NCI-H446 (cell line): Measurements from ENCODE around the gene TCF7.

ENCODE experiments used
- DNase-seq, 2 experiments: peaks; one replicate each; lab custom pipeline; 2025; lab: John Stamatoyannopoulos, UW

TCF7 gene

DNA sequence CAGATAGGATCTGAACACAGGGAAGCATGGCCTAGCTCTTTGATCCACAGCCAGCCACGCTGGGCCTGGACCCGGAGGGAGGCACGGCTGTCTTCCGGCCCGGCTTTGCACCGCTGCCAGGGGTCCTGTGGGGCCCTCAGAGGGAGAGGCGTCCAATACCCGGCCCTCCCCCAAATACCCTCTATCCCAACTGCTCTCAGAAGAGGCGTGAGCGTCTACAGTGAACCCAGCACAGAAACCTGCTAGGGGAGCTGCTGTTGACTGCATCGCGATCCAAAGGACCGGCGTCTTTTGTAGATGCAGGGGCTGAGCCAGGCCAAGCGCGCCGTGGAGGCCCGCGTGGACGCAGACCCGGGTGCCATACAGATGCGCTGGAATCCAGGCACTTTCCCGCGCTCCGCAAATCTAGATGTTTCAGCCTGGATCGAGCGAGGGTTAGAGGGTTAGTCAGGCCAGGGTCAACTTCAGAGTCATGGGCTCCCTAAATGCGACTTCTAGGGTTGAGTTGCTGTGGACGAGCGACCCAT lies 1.1 kb upstream of the TCF7 start:
- DNase-seq = no peak

DNA sequence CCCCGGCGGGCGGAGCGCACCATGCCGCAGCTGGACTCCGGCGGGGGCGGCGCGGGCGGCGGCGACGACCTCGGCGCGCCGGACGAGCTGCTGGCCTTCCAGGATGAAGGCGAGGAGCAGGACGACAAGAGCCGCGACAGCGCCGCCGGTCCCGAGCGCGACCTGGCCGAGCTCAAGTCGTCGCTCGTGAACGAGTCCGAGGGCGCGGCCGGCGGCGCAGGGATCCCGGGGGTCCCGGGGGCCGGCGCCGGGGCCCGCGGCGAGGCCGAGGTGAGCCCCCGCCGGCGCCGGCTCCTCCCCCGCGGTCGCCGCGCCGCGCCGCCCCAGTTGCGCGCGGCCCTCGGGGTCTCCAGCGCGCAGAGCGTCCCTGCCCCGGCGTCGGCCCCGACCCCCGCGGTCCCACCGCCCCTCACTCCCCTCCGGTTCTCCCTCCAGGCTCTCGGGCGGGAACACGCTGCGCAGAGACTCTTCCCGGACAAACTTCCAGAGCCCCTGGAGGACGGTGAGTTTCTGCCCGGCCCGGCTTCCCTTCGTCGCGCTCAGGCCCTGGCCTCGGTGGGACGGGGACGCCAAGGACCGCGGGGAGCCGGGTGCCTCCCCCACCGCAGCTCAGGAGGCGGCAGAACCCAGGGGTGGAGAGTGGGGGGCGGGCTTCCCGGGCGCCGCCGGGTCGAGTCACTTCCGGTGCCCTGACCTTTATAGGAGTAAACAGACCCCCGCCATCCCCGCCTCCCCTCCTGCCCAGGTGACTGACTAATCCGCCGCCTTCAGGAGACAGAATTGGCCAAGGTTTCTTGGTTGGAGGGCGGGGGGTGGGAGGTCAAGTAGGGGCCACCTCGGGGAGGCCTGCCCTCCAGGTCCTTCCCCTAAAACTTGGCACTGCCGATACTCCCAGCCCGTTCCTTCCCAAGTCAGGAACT lies 665 bp downstream of the TCF7 start:
- DNase-seq = no peak

DNA sequence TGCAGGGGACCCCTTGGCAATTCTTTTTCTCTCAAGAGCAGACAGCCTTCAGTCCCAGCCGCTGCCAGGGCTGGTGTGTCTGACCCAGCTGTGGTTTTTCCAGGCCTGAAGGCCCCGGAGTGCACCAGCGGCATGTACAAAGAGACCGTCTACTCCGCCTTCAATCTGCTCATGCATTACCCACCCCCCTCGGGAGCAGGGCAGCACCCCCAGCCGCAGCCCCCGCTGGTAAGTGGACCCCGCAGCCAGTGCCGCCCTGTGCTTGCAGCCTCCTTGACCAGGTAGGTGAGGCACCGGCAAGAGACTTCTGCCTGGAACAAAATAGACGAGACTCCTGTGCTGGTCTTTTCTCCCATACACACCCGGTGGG lies 1.3 kb downstream of the TCF7 start:
- DNase-seq = no peak

DNA sequence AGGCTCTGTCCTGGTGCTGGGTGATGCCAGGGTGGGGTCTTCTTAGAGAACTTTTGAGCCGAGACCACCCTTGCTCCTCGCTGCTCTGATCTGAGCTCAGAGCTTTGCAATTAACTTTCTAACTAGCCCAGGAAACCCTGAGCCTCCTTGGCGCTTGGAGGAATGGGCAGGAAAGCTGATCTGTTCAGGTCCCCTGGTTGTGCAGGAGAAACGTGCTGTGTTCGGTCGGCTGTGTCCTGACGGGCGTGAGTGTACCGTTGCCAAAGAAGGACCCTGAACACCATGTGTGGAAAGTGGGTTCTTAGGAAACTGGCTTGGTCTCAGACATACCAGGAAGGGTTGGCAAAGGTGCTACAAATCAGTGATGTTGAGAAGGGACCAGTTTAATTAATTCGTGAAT lies 1.8 kb downstream of the TCF7 start:
- DNase-seq = no peak

DNA sequence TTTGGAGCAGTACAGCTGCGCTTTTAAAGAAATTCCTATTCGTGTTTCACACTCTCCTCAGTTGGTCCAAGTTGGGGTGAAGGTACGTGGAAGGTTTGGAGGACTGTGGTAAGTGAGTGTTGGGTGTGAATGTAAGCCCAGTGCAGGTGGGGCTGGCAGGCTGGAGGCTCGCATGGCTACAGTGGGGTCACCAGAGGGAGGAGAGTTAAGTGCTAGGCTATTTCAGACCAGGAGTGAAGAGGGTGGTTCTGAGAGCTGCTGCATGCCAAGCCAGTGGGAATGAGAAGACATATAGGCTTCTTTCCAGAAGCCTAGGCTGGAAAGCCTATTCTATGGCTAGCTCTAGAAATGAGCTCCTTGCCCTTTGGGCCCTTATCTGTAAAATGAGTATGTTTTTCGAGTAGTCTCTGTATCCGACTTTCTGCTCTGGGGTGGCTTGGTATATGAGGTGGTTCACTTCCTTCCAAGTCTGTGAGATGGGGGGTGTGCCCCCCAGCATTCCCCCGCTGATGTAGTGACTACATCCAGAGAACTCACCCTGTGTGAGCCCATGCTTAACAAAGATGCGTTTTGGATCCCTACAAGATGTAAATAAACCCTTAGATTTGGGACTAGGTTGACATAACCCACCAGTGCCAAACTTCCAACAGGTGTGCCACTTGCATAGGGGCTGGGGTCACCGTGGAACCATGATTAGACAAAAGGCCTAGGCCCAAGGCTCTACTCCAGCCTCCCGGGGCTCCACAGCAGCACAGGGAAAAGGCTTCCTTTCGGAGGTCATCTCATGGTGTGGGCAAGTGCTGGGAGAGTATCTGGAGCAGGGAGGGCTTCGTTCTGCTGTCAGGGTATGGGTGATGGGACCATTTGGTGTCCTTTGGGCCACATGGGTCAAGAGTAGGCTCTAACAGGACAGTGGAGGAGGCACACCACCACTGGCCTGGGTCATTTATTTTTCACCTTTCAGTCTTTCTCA lies 2.6 kb downstream of the TCF7 start:
- no peak for DNase-seq

DNA sequence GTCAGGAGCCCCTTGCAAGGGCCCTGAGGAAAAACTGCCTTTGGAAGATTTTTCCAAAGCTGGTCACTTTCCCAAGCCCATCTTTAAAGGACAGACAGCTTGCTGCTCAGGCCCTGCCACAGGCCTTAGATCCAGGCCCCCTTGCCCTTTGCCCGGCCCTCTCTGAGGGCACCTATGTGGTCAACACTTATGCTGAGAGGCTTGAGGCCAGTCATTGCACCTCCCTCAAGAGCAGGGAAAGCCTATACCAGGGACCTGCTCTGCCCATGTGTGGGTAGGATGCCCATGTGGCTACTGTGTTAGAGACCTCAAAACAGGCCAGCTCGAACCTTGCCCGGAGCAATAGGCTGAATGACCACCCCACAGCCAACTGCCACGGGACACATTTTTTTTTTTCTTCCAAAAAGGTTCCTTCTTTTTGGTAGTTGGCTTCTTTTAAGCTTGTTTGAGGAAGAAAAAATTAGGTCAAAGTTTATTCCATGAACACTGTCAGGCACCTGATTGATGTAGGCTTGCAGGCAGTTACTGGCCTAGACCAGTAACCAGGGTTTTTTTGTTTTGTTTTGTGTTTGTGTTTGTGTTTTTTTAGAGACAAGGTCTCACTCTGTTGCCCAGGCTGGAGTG lies 3.8 kb downstream of the TCF7 start:
- DNase-seq = no peak

DNA sequence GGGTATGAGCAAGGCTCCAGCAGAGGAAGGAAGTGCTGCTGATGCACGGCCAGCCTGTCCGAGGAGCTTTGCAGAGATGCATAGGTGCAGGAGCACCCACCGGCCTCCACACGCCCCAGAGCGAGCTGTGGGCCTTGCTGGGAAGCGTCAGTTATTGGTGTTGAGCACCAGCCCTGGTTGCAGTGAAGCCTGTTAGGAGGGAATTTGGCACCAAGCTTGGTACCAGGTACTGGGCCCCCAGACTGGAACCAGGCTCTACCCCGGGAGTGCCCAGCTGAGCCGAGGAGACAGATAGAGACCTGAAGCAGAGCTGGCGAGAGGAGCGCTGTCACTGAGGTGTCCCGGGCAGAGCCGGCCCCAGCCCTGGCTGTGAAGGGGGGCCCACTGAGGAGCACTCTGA lies 5.2 kb downstream of the TCF7 start:
- DNase-seq = no peak

DNA sequence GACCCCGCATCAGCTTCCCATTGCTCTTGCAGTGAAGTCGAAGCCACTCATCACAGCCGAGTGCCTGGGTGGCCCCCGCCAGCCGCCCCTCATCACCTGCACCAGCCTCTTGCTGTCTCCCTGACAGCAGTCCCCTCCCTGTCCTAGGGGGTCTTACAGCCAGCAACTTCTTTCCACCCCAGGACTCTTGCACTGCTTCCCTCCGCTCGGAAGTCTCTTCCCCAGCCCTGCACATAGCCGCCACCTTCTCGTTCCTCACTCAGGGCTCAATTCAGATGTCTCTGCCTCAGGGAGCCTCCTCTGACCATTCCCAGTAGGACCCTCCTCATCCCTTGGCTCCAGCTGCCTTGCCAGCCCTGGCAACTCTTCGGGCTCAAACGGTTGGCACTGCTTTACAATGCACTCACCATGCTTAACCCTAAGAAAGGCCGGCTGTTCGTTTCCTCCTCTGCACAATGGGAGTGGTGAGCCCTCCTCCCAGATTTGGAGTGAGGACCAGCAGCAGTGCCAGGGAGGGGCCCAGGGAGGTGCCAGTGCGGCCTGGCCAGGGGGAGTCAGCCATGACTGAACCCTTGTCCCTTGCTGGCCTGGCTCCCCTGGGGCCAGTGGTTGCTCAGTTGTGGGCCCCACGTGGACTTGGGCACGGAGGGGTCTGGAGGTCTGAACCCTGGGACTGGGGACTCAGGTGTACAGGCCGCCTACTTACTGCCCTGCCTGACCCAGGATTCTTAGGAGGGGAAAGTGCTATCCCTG lies 6.1 kb downstream of the TCF7 start:
- no peak for DNase-seq

DNA sequence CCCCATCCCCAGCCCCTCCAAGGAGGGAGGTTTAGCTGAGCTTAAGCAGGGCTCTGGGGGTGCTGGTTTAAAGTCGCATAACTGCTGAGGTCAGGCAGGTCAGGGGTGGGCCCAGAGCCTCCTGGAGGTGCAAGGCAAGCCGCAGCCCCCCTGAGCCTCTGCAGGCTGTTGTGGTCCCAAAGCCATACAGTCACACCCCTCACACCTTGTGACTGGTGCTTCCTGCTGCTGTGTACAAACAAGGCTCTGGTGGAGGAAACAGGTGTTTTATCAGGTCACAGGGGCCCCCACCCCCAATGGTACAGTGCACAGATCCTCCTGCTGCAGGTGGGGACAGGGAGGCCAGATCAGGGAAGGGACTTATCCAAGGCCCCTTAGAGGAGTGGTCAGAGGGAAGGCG lies 8.0 kb downstream of the TCF7 start:
- DNase-seq = no peak

DNA sequence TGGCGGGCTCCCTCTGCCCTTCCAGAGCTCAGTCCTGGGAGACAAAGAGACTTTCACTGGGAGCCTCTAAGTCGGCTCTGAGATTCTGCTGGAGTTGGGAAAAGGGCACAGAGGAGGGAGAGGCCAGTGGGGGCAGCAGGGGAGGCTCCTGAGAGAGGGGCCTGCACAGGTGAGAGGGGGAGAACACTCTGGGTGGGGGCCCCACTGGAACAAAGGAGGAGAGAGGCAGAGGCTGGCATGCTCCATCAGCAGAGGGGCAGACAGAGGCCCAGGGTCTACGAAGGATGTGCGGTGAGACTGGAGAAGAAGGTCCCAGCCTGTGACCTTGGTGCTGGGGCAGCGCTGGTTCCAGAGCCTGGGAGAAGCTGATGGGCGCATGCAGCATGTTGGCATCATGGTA lies 8.9 kb downstream of the TCF7 start:
- DNase-seq = no peak

DNA sequence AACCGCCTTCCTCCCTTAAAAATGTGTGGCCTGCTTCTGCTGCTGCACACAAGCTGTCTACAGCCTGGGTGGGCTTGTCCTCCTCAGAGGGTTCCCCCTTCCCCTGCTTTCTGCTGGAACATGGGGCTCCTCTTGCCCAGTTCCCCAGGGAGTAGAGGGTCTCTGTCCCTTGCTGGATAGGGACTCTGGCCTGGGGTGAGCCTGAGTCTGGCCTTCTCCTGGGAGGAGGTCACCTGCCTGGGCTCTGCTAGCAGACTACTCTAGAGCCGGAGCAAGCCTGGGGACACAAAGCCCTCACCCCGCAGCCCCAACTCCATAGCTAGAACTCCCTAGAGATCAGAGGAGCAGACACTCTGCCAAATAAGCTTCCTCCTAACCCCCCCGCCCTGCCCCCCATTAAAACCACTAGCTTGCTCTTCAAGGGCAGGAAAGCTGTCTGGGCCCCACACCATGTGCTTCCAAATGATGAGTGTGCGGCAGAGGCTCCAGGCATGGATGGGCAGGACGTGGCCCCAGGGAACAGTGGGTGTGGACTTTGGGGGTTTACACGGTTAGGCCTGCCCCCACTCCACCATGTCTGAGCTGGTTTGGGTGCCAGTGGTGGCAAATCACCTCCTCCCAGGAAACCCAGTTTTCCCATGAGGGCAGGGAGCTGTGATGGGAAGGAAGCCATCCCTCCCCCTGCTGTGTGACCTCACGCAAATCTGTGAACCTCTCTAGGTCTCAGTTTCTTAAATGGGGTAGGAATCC lies 10.0 kb downstream of the TCF7 start:
- no peak for DNase-seq

DNA sequence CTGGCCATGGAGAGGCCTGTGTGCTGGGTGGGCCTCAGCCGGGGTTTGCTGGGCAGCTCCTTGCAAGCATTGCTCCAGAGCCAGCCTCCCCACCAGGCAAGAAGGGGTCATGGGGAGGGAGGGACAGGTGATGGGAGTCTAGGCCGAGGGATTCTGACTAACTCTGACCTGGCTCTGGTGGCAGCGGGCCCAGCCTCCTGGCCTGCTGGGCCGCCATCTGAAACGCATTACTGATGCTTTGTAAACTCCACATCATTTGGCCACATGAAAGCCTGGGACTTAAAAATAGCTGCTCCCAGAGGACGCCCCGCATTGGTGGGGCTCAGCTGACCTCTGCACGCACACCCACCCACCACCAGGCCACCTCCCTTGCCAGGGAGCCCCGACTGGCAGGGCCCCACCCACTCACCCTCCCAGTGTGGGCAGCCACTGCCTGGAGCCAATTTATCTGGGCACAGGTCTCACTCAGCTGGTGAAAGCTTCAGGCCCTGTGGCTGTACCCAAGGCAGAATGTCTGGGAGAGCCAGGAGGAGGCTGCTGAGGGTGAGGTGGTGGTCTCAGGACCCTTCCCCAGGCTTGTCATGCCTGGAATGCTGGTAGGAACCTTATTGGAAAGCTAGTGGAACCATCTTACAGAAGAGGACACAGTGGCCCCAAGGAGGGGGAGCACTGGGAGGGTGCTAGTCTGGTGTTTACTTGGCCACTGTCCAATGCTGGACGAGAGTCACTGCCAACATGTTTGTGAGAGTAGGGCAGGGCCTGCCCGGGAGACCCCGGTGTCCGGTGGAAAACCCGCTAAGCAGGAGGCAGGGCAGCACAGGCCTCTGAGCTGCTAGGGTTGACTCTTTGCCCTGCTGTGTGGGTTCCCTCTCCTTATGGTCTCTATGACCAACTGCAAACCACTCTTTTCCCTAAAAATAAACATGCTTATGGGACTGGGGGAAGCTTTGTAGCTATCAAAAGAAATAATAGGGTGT lies 10.8 kb downstream of the TCF7 start:
- DNase-seq = peak in 1 of 2 experiments; percentile 55

DNA sequence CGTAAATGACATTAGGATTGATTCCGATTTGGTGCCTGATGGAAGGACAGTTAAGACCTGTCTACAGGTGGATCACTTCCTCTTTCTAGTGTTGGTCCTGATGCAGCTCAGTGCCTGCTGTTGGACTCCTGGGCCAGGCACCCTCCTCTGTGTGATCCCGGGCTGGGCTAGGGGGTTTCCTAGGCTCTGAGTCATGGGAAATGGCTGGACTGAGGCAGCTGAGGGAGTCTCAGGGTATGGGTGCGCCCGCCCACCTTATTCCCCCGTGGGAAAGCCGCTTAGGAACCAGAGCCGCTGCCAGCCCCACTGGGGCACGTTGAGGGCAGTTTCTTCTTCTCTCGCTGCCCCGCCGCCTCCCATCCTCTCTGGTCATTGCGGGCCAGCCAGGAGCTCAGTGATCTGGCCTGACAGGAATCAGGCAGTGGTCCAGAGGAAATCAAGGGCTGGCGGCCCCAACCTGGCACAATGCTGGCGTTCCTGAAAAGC lies 12.9 kb downstream of the TCF7 start:
- DNase-seq = no peak

DNA sequence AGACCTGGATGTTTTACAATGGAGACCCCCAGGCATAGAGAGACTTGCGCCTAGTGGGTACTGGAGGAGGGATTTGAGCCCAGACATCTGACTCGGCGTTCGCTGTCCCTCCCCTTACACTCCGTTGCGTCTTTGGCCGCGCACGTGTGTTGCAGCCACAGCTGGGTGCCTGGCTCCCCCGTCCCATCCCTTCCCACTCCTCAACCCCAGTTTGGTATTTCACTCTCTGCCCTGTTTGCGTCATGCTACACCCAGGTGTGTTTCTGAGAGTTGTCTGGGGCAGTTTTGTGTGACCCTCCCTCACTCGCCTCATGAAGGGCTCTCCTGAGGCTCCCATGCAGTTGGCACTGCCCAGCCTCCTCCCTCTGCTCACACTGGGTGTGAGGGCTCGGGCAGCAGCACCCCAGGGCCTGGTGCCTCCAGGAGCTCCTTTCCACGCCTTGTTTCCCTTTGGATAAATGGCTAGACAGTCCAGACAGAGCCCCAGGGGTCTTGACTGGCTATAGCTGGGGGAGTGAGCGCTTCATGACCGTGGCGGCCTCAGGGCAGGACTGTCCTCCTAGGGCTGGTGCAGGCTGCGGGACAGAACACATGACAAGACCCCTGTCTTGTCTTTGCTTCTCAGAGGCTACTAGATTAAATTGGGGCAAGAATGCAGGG lies 13.6 kb downstream of the TCF7 start:
- DNase-seq = no peak

DNA sequence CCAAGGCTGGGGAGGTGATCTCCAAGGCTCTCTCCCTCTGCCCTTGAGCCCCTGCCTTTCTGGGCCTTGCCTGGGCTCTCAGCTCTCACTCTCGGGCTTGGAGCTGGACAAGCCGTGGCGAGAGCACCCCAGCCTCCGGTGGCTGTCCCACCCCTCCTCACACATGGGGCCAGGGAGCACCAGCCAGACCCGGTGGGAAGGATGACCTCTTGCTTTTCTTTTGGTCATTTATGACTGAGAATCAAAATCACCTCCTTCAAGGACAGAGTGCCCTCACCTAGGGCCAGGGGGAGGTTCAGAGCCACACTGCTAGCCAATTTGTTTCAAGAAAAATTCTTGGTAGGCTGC lies 14.1 kb downstream of the TCF7 start:
- DNase-seq = no peak

DNA sequence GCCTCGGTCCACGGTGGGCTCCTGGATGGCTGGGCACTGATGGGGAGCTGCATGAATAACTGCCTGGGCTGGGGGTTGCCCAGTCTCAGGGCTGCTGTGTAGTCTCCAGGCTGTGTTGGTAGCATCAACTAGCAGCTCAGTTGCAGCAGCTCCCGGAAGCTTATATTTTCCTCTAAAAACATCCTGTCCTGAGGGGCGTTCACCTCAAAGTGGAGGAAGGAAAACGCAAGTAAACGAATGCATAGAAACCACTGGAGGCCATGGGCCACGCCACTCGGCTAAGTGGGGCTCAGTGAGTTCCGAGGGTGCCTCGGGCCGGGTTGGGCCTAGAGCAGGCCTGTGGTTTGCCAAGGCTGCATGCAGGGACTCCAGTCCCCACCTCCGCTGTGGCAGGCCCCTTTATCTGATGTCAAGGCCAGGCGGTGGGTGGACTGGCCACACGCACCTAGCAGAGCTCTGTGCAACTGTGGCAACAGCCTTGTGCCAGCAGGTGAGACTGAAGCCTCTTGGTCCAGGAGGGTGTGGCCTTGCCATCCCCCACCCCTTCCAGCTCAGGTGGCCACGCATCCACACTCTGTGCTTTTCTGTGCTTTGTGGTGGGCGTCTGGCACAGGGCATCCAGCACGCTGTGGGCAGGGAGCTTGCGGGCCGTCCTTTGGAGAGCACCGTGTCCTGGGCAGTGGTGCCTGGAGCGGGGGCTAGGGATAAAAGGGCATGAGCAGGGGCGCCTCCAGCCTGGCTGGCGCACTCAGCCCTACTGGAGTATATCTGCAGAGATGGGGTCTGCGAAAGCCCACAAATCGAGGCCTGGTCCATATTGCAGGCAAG lies 15.1 kb downstream of the TCF7 start:
- no peak for DNase-seq

DNA sequence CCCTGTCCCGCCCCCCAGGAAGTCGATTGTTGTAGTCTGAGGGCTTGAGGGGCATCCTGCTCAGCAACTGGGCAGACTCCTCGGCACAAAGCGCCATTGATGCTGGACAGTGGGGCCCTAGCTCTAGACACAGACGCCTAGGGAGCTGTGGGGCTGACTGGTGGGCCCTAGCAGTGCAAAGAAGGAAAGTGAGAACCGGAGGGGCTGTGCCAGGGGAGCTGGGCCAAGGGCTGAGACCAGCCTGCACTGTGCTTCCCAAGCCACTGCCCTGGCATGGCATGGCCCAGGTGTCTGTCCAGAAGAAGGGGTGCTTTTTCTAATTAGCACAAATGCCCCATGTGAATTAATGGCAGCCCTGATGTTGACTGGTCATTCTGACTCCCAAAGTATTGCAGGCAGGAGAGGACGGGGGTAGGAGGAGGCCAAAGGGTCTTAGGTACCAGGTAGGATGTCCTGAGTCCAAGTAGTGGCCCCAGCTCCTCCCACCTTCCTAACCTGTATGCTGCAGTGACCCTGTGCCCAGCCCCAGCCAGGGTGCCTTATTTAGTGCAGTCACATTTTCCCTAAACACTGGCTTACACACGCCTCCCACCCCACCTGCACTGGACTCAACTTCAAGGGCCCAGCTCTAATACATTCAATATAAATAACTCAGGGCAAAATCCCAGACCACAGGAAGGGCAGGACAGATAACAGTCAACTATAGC lies 15.9 kb downstream of the TCF7 start:
- no peak for DNase-seq
